MM.1S (cell line): ENCODE measurements around the gene METAP1D.
A peak's percentile ranks its signal among the peaks of the same experiment; 100 is the strongest.

Experiments used
- DNase-seq: peaks from one replicate; pipeline ENCODE4 v3.0.0-alpha.2; 2015
- H2AFZ ChIP-seq: fragments of 300-600 bp; sonication (generic); 2 replicates; pipeline ENCODE4 v1.6.0; 2016; ENCODE audit warnings: antibody characterized with exemption, low read length
- H3F3A ChIP-seq: fragments of 300-600 bp; sonication (generic); 2 replicates; pipeline ENCODE4 v1.6.1; 2016; ENCODE audit warnings: mild to moderate bottlenecking, antibody characterized with exemption, low read length, moderate library complexity, mixed read lengths; ENCODE audit not compliant: insufficient read depth
- H3K27ac ChIP-seq: fragments of 300-600 bp; sonication (generic); 2 replicates; pipeline ENCODE4 v1.5.1; 2016; ENCODE audit warnings: mild to moderate bottlenecking, low read length
- H3K27me3 ChIP-seq: fragments of 300-600 bp; sonication (generic); replicated peaks from 2 replicates; pipeline ENCODE4 v1.6.0; 2016; ENCODE audit warnings: low read length; ENCODE audit not compliant: insufficient read depth
- H3K36me3 ChIP-seq: fragments of 300-600 bp; sonication (generic); replicated peaks from 2 replicates; pipeline ENCODE4 v1.6.1; 2016; ENCODE audit warnings: mild to moderate bottlenecking, low read length, mixed read lengths; ENCODE audit not compliant: insufficient read depth
- H3K4me1 ChIP-seq: fragments of 300-600 bp; sonication (generic); 2 replicates; pipeline ENCODE4 v1.6.1; 2016; ENCODE audit warnings: low read length, mixed read lengths
- H3K4me2 ChIP-seq: fragments of 300-600 bp; sonication (generic); 2 replicates; pipeline ENCODE4 v1.6.0; 2016; ENCODE audit warnings: low read depth, low read length
- H3K4me3 ChIP-seq: fragments of 300-600 bp; sonication (generic); 2 replicates; pipeline ENCODE4 v1.5.1; 2016; ENCODE audit warnings: low read length, mixed read lengths
- H3K79me2 ChIP-seq: fragments of 300-600 bp; sonication (generic); 2 replicates; pipeline ENCODE4 v1.6.1; 2016; ENCODE audit warnings: mixed run types, low read length, mixed read lengths
- H3K9ac ChIP-seq: fragments of 300-600 bp; sonication (generic); 2 replicates; pipeline ENCODE4 v1.6.1; 2016; ENCODE audit warnings: low read length, mixed read lengths
- H3K9me2 ChIP-seq: fragments of 300-600 bp; sonication (generic); replicated peaks from 2 replicates; pipeline ENCODE4 v1.6.1; 2016; ENCODE audit warnings: mild to moderate bottlenecking, low read length, mixed read lengths; ENCODE audit not compliant: insufficient read depth
- H3K9me3 ChIP-seq: fragments of 300-600 bp; sonication (generic); replicated peaks from 2 replicates; pipeline ENCODE4 v1.6.1; 2016; ENCODE audit warnings: mild to moderate bottlenecking, low read length, mixed read lengths; ENCODE audit not compliant: insufficient read depth
- H4K20me1 ChIP-seq: fragments of 300-600 bp; sonication (generic); 2 replicates; pipeline ENCODE4 v1.6.1; 2016; ENCODE audit warnings: mild to moderate bottlenecking, low read length, moderate library complexity, mixed read lengths; ENCODE audit not compliant: insufficient read depth
- CTCF ChIP-seq: fragments of 300-600 bp; sonication (generic); IDR thresholded peaks from 2 replicates; pipeline ENCODE4 v1.5.1; 2016; ENCODE audit warnings: antibody characterized with exemption, low read length, mixed read lengths
- EZH2 ChIP-seq: fragments of 300-600 bp; sonication (generic); optimal IDR thresholded peaks from 2 replicates; pipeline ENCODE3; 2017; ENCODE audit warnings: low read depth, mild to moderate bottlenecking, antibody characterized with exemption, low read length, mixed read lengths
- EZH2phosphoT487 ChIP-seq: fragments of 300-600 bp; sonication (generic); IDR thresholded peaks from 2 replicates; pipeline ENCODE4 v1.6.1; 2018; ENCODE audit warnings: antibody characterized with exemption, low read length

The METAP1D gene

GRCh38 chr2:172084645-172085459 is 85.1 kb downstream of the METAP1D start:
- peak overlapping the region; percentile 98 for H3K4me2 ChIP-seq
- no peaks in the 10 kb centered on the region for H3K9me3 ChIP-seq
- H3F3A ChIP-seq: no peaks in the 10 kb centered on the region
- H3K9ac ChIP-seq: no peak overlapping the region
- no peaks in the 10 kb centered on the region for H3K79me2 ChIP-seq
- H4K20me1 ChIP-seq: no peaks in the 10 kb centered on the region
- no peak overlapping the region for H3K27ac ChIP-seq
- peaks cover 83% of the 10 kb centered on the region for H3K27me3 ChIP-seq
- no peaks in the 10 kb centered on the region for H3K9me2 ChIP-seq
- TF ChIP-seq EZH2phosphoT487: no peak
- TF ChIP-seq CTCF: no peak
- no peak for TF ChIP-seq EZH2
- no peaks in the 10 kb centered on the region for H3K36me3 ChIP-seq
- peak overlapping the region; percentile 81 for H2AFZ ChIP-seq
- peak overlapping the region; percentile 75 for H3K4me3 ChIP-seq
- 0 out of 2 replicates have a peak, but pooled peaks cover 6% of the 10 kb centered on the region for H3K4me1 ChIP-seq
- DNase-seq: peak; percentile 84

- Histone ChIP-seq H3K79me2 (no peaks in the 10 kb centered on the region), H3F3A (no peaks in the 10 kb centered on the region), H2AFZ (peak within 1 kb of the TSS; percentile 81), H3K4me2 (peak within 1 kb of the TSS; percentile 98), H3K36me3 (no peaks in the 10 kb centered on the region), H3K9ac (no peak within 1 kb of the TSS), H4K20me1 (no peaks in the 10 kb centered on the region), H3K9me3 (no peaks in the 10 kb centered on the region), H3K4me3 (peak within 1 kb of the TSS; percentile 75), H3K27me3 (peaks cover 88% of the 10 kb centered on the region), H3K4me1 (0 out of 2 replicates have a peak, but pooled peaks cover 6% of the 10 kb centered on the region), H3K27ac (no peak within 1 kb of the TSS), H3K9me2 (no peaks in the 10 kb centered on the region)
- TF ChIP-seq CTCF (no peak), EZH2 (no peak), EZH2phosphoT487 (no peak)
- DNase-seq: no peak
These were observed 85.9 kb downstream of the METAP1D start, which contains the start of gene DLX1 for GRCh38 chr2:172085460-172086159. Gene DLX1, plus strand, starts transcription at chr2:172085507. Its CDS starts 171 bp downstream, at chr2:172085678.

DNA sequence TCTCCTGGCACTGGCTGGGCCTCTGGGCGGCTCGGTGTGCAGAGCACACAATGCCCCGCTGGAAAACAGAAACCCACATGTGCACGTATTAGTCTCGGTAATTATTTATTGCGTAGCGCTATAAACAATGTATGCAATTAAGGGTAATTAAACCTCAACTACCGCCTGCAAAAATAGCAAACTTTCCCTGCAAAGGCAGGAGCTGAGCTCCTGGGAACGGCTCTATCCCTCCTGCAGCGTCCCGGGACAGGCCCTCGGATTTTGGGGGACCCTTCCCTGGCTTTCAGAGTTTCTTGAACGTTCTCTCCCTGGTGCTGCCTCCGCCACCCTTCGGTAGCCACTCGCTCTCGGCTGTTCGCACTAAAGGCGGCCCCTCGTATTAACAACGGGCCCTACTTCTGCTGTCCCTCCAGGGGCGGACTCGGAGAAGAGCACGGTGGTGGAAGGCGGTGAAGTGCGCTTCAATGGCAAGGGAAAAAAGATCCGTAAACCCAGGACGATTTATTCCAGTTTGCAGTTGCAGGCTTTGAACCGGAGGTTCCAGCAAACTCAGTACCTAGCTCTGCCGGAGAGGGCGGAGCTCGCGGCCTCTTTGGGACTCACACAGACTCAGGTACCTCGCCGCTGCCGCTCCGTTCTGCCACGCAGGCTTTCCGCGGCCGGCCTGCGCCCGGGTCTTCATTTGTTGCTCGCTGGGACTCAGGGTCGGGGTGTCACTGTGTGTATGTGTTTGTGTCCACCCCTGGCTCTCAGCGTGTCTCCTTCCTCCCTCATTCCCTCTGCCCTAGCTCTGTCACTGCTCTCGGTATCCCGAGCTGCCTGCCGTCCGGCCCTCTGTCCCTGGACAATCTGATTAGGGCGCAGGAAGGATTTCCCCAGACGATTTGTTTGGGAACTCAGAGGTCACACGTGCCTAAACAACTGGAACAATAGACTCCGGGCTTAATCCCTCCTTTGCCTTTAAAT is 86.8 kb downstream of the METAP1D start:
- no peaks in the 10 kb centered on the region for H4K20me1 ChIP-seq
- no peaks in the 10 kb centered on the region for H3K36me3 ChIP-seq
- 0 out of 2 replicates have a peak, but pooled peaks cover 6% of the 10 kb centered on the region for H3K4me1 ChIP-seq
- no peaks in the 10 kb centered on the region for H3K79me2 ChIP-seq
- H3K9me3 ChIP-seq: no peaks in the 10 kb centered on the region
- H3K9ac ChIP-seq: no peak overlapping the region
- DNase-seq: no peak
- H2AFZ ChIP-seq: no peak overlapping the region
- H3K27ac ChIP-seq: no peak overlapping the region
- no peaks in the 10 kb centered on the region for H3F3A ChIP-seq
- H3K4me3 ChIP-seq: no peak overlapping the region
- no peak overlapping the region for H3K4me2 ChIP-seq
- no peak for TF ChIP-seq EZH2
- H3K27me3 ChIP-seq: peaks cover 93% of the 10 kb centered on the region
- H3K9me2 ChIP-seq: no peaks in the 10 kb centered on the region
